RPMI8226 (cell line): Measurements from ENCODE around the gene INF2.

ENCODE experiments used
- DNase-seq: peaks from one replicate; pipeline ENCODE4 v3.0.0-alpha.2; 2015

The INF2 gene

DNA sequence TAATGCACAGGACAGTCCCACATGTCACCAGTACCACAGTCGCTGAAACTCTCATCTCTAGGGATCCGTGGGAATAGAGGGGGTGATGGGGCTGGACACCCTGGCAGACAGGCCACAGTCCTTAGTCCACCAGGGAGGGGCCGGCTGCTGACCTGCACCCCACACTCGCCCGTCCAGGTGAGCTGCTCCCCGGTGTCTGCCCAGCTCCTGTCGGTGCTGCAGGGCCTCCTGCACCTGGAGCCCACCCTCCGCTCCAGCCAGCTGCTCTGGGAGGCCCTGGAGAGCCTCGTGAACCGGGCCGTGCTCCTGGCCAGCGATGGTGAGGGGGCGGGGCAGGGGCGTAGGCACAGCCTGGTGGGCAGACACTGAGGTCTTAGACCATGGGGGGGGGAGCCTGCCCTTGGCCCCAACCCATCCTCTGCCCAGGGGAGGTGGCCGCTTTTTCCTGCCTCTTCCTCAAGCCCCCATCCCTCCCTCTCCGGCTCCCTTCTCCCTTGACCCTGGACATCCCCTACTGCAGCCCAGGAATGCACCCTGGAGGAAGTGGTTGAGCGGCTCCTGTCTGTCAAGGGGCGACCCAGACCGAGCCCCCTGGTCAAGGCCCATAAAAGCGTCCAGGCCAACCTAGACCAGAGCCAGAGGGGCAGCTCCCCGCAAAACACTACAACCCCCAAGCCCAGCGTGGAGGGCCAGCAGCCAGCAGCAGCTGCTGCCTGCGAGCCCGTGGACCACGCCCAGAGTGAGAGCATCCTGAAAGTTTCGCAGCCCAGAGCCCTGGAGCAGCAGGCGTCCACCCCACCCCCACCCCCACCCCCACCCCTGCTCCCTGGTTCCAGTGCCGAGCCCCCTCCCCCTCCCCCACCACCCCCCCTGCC lies 17.6 kb downstream of the INF2 start:
- no peak for DNase-seq

- no peak for DNase-seq
Observed at GRCh38 chr14:104707608-104708595, 18.5 kb downstream of the INF2 start.

DNA sequence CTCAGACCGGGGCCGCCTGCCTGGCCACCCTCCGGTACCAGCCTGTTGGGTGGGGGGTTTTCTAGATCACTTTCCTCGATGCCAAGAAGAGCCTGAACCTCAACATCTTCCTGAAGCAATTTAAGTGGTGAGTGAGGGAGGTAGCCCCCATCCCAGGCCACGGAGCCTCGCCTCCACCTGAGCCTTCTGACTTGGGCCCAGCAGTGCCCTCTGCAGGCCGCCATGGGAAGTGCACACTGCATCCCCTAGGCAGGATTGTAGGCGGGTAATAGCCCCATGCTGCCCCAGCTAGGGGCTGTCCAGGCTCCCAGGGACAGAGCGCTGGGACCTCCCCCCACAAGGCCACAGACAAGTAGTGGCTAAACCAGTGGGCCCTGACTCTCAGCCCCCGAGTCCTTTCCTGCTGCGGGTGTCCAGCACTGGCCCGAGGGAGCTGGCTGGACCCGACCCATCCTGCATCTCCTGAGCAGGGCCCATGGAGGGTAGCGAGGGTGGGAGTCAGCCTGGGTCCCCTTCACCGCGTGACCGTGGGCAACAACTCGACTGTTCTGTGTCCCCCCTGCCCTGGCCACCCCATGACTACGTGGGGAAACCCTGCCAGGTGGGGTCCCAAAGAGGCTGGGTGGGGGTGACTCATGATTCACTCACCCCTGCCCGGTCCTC lies 19.3 kb downstream of the INF2 start:
- peak; percentile 71 for DNase-seq

DNA sequence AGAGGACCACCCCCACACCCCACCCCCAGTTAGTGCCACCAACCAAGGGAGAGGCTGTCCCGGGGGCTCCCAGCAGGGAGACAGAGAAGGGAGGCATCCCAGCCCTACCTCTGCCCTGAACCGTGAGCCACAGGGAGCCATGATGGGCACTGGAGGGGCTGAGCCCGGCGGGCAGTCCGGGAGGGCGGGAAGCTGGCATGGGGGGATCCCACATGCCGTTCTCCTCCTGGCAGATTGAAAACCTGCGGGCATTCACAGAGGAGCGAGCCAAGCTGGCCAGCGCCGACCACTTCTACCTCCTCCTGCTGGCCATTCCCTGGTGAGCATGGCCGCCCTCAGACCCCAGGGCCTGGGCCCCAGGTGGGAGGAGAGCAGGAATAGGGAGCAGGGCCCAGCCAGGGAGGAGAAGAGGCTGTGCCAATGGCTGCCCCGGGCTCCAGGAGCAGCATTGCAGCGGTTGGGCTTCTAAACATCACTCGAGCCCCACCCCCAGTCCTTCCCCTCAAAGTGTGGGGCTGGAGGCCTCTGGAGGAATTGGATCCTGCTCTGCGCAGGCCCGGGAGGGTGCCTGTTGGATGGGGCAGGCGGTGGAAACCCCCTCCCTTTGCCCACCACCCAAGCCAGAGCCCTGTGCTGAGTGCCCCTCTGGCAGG lies 20.1 kb downstream of the INF2 start:
- no peak for DNase-seq

GRCh38 chr14:104710071-104710735 lies 20.8 kb downstream of the INF2 start:
- no peak for DNase-seq

- DNase-seq = no peak
Observed at GRCh38 chr14:104712881-104713734, 23.7 kb downstream of the INF2 start.

DNA sequence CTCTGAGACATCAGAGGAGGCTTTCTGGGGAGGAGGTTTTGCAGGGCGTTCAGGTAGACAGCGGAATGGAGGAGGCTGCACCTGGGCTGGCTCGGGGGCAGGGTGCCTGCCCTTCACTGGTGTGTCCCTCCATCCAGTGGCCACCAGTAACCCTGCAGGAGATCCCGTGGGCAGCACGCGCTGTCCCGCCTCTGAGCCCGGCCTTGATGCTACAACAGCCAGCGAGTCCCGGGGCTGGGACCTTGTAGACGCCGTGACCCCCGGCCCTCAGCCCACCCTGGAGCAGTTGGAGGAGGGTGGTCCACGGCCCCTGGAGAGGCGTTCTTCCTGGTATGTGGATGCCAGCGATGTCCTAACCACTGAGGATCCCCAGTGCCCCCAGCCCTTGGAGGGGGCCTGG lies 24.6 kb downstream of the INF2 start:
- no peak for DNase-seq

DNA sequence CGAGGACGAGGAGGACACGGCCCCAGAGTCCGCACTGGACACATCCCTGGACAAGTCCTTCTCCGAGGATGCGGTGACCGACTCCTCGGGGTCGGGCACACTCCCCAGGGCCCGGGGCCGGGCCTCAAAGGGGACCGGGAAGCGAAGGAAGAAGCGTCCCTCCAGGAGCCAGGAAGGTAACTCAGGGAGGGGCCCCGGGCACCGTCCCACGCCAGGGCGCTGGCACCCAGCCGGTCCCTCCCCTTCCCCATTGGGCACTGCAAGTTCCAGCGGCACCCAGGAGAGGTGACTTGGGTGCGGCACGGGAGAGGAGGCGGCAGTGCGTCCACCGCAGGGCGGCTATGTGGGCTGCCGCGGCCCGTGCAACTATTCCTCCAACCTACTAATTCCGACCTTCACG lies 25.3 kb downstream of the INF2 start:
- DNase-seq = no peak

DNA sequence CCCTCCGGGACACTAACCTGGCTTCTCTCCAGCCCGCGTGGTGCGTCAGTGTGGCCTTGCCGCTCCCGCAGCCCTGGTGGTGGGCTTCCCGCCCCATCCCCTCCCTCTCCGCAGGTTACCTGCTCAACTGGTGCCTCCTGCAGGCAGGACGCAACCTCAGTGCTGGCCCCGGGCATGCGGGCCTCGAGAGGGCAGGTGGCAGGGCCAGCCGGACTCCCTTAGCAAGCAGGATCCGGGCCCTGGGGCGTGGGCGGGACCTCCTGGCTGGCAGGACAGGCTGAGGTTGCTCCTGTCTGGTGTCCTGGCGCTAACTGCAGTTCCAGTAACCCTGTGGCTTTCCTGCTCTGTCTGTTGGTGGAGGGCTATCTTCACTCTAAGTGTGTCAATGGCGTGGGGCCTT lies 26.0 kb downstream of the INF2 start:
- no peak for DNase-seq

DNA sequence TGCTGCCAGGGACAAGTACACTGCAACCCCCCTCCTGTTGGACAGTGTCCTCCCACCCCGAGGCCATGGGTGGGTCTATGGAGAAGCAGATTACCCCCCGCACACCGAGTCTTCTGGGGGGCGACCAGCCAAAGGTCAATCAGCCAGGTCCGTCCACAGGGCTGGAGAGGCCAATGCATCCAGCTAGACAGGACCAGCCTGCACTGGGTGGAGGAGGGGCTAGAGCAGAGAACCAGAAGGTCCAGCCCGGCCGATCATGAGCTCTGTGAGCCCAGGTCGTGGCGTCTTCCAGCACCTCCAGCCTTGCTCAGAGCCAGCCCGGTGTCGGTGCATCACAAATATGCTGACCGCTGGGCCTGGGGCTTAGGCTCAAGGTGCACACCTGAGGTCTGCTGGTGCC lies 26.5 kb downstream of the INF2 start:
- DNase-seq = no peak

DNA sequence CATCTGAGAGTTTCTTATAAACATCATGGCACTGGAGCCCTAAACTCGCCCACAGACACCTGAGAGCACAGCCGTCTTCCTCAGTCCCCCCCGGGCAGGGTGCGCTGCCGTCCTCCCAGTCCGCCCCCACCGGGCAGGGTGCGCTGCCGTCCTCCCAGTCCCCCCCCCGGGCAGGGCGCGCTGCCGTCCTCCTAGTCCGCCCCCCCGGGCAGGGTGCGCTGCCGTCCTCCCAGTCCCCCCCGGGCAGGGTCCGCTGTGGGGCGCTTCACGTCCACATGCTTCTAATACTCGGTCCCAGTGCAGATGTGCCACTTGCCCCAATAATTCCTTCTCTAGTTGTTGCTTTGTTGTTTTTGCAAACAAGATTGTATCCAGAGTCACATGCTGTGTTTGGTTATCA lies 27.7 kb downstream of the INF2 start:
- no peak for DNase-seq

GRCh38 chr14:104717646-104718045 lies 28.2 kb downstream of the INF2 start:
- no peak for DNase-seq

- no peak for DNase-seq
Observed at GRCh38 chr14:104718147-104718546, 28.7 kb downstream of the INF2 start.

- DNase-seq = no peak
Observed at GRCh38 chr14:104718871-104719270, 29.5 kb downstream of the INF2 start.

DNA sequence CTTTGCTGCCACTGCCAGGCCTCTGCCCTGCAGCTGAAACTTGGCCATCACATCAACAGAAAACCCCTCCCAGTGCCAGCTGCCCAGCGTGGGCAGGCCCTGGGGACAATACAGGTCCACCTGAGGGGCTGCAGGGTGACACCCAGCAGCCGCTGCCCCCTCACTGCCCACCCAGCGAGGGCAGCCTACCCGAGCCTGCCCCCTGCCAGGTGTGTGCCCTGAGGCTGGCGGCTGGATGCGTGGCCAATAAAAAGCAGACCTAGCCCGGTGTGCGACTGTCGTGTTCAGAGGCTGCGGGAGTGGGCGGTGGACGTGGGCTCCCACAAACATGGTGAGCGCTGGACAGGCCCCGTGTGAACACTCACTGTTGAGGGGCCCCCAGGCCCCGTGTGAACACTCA lies 29.9 kb downstream of the INF2 start:
- no peak for DNase-seq

DNA sequence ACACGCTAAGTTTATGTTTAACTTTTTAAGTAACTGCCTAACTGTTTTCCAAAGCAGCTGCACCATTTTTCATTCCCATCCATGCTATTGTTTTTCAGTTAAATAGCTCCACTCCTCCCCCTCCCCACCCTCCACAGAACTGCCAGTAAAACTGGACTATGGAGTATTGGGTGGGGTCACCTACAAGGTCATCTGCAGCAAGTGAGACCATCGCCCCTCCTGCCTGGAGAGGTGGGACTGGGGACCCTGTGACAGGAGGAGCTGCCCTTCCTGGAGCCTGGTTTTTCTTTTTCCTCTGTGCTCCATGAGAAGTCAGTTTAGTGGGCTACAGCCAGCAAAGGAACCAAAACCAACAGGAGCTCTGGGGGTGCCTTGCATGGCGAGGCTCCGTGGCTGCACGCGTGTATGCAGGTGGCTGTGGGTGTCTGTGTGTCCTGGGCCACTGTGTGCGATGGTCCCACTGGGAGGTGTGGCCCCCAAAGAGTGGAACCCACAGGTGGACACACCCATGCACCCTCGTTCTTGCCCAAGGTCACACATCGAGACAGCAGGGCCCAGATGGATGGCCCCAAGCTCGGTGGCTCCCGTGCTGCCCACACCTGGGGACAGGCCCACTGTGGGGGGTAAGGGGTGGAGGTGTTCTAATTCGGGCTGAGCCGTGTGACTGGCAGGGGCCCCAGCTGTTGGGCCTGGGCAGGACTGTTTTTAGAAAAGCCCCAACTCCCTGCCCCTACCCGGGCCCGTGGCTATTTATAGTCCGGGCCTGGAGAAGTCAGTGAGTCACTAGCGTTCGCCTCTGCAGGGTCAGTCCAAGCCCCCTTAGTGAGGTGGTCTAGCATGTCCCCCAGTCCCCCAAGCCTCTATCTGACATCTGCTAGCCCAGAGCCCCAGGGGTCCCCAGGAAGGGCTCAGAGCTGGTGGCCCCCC lies 32.4 kb downstream of the INF2 start:
- DNase-seq = no peak

DNA sequence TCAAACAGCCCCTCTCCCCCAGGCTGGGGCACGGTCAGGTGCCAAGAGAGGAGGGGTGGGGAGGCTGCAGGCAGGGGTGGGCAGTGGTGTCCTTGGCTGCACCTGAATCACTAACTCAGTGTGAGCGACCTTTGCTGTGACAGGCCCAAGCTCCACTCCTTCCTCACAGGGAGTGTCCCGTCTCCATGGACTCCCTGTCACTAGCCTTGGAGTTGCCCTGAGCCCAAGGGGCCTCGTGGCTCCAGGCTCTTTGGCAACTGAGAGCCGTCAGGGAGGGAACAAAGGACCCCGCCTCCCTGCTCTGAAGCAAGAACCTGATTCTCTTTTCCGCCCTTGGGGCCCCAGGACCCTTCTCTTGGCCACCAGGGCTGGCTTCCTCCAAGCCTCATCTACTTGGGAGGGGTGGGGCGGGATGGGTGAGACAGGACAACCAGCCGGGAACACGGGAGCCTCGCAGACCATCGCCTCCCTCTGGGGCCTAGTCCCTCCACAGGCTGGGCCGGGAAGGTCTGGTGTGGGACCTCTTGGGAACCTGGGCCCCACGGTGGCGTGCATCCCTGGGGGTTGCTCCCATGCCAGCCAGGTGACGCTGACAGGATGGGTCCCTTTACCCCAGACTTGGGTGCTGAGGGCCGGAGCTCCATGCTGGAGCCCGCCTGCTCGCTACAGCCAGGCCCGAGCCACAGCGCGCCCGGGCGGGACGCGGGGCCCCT lies 33.7 kb downstream of the INF2 start:
- DNase-seq = no peak

- DNase-seq = peak; percentile 70
Observed at GRCh38 chr14:104723651-104724406, 34.4 kb downstream of the INF2 start, which contains the start of gene ADSS1. Gene ADSS1 (plus strand): TSS chr14:104724229. CDS start chr14:104724271, 42 bp downstream.
